Measurements from ENCODE around the gene CNTNAP2.

The CNTNAP2 gene

DNA sequence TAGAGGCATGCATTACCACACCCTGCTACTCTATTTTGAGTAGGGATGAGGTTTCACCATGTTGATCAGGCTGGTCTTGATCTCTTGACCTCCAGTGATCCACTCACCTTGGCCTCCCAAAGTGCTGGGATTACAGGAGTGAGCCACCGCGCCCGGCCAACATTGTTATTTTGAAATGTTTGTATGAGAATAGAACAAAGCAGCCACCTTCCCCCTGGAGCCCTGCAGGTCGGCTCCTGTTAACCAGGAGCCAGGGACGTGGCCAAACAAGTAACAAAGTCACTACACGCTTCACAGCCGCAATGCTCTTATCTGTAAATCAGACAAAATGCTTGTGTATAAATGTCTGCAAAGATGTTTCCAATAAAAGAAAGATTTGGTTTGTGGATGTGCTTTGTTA lies 295.4 kb downstream of the CNTNAP2 start:
- TF ChIP-seq, protein P1, sequence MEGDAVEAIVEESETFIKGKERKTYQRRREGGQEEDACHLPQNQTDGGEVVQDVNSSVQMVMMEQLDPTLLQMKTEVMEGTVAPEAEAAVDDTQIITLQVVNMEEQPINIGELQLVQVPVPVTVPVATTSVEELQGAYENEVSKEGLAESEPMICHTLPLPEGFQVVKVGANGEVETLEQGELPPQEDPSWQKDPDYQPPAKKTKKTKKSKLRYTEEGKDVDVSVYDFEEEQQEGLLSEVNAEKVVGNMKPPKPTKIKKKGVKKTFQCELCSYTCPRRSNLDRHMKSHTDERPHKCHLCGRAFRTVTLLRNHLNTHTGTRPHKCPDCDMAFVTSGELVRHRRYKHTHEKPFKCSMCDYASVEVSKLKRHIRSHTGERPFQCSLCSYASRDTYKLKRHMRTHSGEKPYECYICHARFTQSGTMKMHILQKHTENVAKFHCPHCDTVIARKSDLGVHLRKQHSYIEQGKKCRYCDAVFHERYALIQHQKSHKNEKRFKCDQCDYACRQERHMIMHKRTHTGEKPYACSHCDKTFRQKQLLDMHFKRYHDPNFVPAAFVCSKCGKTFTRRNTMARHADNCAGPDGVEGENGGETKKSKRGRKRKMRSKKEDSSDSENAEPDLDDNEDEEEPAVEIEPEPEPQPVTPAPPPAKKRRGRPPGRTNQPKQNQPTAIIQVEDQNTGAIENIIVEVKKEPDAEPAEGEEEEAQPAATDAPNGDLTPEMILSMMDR (IDR thresholded peaks at IDR 0.05; ENCODE audit: low read depth, low read length): no peak
- no peak overlapping the region for H3K4me3 ChIP-seq (ENCODE audit: low read depth, low read length)

DNA sequence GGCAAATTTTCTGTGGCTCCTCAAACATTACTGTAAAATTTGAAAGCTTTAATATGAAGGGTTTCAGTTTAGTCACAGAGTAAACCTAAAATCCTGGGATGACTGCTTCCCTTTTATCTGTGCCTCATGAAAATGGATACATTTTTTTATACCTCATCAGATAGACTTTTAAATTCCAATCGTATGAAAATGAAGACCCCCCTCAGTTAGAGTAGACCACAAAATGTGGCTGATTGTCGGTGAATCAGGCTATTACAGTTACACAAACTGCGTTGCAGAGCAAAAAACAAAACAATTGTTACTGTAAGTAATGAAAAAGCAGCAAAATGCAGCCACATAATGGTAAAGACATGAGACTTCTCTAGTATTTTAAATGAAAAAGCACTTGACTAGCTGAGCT lies 296.2 kb downstream of the CNTNAP2 start:
- TF ChIP-seq, protein P1 (IDR thresholded peaks at IDR 0.05; ENCODE audit: low read depth, low read length): no peak
- H3K4me3 ChIP-seq (ENCODE audit: low read depth, low read length): no peak overlapping the region

DNA sequence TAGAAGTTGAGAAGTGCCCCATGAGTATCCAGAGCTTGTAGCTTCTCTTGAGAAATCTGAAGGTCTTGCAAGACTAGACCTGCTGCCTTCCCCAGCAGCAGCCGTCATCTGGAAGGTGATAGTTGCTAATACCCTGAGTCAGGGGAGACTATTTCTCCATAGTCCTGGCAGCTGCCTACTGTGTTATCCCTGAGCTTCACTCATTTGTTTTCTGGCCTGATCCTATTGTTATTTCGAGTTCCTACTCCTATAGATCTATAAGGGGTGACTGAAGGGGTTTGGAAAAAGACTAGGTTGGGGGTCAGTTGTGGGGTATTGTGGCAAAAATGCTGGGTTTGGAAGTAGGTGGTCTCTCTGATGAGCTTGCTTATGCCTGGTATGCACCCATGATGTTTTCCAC lies 297.8 kb downstream of the CNTNAP2 start:
- H3K4me3 ChIP-seq (ENCODE audit: low read depth, low read length): no peak overlapping the region
- TF ChIP-seq, protein P1 (IDR thresholded peaks at IDR 0.05; ENCODE audit: low read depth, low read length): no peak

DNA sequence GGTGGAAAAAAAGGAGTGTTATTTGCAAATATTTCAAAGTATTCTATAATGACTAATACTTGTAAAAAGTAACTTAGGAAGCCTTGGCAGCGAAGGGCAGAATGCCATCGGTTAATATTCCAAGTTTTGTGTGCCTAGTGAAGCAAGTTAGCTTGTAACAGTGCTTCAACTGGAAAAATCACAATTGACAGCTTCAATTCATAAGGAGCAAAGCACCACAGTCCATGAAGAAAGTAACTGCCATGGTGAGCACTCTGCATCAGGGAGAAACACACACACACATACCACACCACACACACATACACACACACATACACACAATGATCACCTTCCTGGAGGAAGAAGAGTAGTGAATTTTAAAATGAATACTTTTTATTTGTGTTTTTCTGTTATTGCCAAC lies 298.3 kb downstream of the CNTNAP2 start:
- no peak overlapping the region for H3K4me3 ChIP-seq (ENCODE audit: low read depth, low read length)
- TF ChIP-seq, protein P1 (IDR thresholded peaks at IDR 0.05; ENCODE audit: low read depth, low read length): no peak

DNA sequence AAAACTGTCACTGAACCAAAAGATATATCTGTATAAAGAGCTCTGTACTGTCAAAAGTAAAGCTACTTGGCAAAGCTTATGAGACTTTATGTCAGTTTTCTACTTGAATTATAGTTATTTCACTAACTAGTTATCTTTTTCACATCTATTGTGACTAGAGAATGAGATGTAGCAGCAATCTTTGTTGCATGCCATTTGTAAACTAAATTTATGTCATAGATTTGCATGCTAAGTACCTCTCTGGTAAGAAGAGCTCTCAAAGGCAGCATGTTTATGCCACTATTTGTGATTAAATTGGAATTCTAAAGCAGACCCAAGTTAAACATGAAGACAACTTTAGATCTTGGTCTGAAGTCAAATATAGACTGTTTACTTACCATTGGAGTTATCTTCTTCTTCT lies 300.6 kb downstream of the CNTNAP2 start:
- no peak overlapping the region for H3K4me3 ChIP-seq (ENCODE audit: low read depth, low read length)
- TF ChIP-seq, protein P1 (IDR thresholded peaks at IDR 0.05; ENCODE audit: low read depth, low read length): no peak

DNA sequence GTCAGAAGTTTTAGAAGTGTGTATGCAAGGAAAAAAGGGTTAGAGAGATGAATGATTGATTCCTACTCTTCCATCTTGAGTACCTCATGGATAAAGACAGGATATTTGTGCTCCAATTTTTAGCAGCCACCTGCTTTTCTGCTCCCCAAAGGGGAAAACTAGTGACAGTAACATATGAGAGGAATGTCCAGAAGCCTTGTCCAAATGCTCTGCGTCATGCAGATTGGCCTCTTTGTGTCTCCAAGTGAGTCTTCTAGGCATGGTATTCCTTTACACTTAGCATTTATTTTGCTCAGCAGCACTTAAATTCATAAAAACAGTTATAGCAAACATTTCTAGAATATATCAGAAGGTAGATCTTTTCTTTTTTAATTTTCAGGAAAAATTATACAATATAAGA lies 306.8 kb downstream of the CNTNAP2 start:
- TF ChIP-seq, protein P1 (IDR thresholded peaks at IDR 0.05; ENCODE audit: low read depth, low read length): no peak
- no peak overlapping the region for H3K4me3 ChIP-seq (ENCODE audit: low read depth, low read length)

DNA sequence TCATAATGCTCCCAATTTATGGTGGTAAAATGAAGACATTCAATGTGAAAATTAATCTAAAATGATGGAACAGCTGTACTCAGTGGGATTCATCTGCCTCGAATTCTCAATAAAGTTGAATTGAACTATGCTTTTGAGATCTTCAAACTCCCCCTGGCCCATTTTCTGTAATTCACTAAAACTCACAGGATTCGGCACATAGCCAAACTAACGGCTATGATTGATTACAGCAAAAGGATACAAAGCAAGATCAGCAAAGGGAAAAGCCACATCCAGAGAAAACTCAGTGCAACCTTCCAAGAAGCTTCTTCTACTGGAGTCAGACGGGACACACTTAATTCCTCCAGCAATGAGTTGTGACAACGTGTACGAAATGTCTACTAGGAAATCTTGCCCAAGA lies 307.5 kb downstream of the CNTNAP2 start:
- TF ChIP-seq, protein P1 (IDR thresholded peaks at IDR 0.05; ENCODE audit: low read depth, low read length): no peak
- no peak overlapping the region for H3K4me3 ChIP-seq (ENCODE audit: low read depth, low read length)

All from WI38 (cell line).